Muscle layer of duodenum (tissue), 2 donors: ENCODE data around the gene APP.

Experiments
- H3K27ac ChIP-seq: one replicate; pipeline ENCODE4 v1.7.0; 2013; ENCODE audit warnings: mild to moderate bottlenecking, low read length
- H3K27me3 ChIP-seq: one replicate; pipeline ENCODE4 v1.7.0; 2013; ENCODE audit warnings: low read depth, mild to moderate bottlenecking, control low read depth, low read length
- H3K36me3 ChIP-seq, 2 donors: one replicate each; pipeline ENCODE4 v1.7.0; 2013; ENCODE audit warnings: low read length in 2 of 2, control low read depth in 1 of 2, mild to moderate bottlenecking in 1 of 2; ENCODE audit not compliant: insufficient read depth in 2 of 2, control insufficient read depth in 1 of 2
- H3K4me1 ChIP-seq, 2 donors: one replicate each; pipeline ENCODE4 v1.7.0; 2013; ENCODE audit warnings: low read length in 2 of 2, mild to moderate bottlenecking in 2 of 2, control low read depth in 1 of 2, moderate library complexity in 1 of 2; ENCODE audit not compliant: insufficient read depth in 2 of 2, control insufficient read depth in 1 of 2
- H3K4me3 ChIP-seq, 2 donors: one replicate each; pipeline ENCODE4 v1.7.0; 2013; ENCODE audit warnings: low read length in 2 of 2, low read depth in 1 of 2, mild to moderate bottlenecking in 1 of 2
- H3K9me3 ChIP-seq, 2 donors: one replicate each; pipeline ENCODE4 v1.7.0; 2013; ENCODE audit warnings: low read length in 2 of 2, control low read depth in 1 of 2, mild to moderate bottlenecking in 1 of 2; ENCODE audit not compliant: control insufficient read depth in 1 of 2
- donor health status: healthy.

Gene APP

DNA sequence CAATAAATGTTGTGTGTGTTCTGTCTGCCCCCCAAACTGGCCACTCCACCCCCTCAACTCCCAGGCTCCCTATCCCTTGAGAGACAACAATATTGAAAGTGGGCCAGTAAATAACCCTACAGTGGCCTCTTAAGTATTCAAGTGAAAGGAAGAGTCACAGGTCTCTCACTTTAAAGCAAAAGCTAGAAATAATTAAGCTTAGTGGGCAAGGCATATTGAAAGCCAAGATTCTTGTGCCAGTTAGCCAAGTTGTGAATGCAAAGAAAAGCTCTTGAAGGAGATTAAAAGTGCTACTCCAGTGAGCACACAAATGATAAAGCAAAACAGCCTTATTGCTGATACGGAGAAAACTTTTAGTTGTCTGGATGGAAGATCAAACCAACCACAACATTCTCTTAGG is 277.4 kb downstream of the APP start:
- Histone ChIP-seq H3K4me3 (no peak overlapping the region), H3K4me1 (peaks cover 0 to 7% of the 10 kb centered on the region in 2 donors), H3K36me3 (peaks cover 21 to 29% of the 10 kb centered on the region in 2 donors), H3K27me3 (no peaks in the 10 kb centered on the region), H3K9me3 (no peaks in the 10 kb centered on the region), H3K27ac (no peak overlapping the region)

DNA sequence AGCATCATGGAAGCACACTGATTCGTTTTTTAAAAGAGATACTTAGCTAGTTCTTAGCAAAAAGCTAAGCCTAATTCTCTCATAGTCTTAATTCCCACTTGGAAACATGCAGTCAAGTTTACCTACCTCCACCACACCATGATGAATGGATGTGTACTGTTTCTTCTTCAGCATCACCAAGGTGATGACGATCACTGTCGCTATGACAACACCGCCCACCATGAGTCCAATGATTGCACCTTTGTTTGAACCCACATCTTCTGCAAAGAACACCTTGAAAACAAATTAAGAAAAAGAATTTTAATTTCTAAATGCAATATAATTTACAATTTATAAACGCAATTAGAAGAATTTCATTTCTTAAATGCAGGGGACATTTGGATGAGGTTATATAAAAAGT is 279.0 kb downstream of the APP start:
- Histone ChIP-seq H3K27ac (no peak overlapping the region), H3K4me3 (no peak overlapping the region), H3K27me3 (no peaks in the 10 kb centered on the region), H3K4me1 (peaks cover 0 to 7% of the 10 kb centered on the region in 2 donors), H3K36me3 (peaks cover 24 to 29% of the 10 kb centered on the region in 2 donors), H3K9me3 (no peaks in the 10 kb centered on the region)

DNA sequence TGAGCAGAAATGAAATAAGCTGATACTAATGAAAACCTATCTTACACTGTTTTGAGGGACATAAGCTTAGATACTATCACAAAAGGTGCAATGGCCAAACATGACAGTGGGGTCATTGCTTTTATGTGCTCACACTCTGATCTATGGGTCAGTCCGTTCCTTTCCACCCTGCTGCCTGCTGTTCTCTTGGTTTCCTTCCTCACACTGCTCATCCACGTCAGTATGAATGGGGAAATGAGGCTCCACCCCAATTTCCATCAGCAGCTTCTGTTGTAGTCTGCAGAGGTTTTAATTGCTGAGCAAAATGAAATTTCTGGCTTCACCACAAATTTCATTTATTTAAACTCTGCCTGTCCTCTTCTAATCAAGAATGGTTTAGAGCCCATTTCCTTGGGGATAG is 280.6 kb downstream of the APP start:
- peaks cover 24 to 29% of the 10 kb centered on the region in 2 donors for H3K36me3 ChIP-seq
- H3K27ac ChIP-seq, result no peak overlapping the region
- H3K4me3 ChIP-seq, result no peak overlapping the region
- no peaks in the 10 kb centered on the region for H3K4me1 ChIP-seq
- H3K27me3 ChIP-seq, result no peaks in the 10 kb centered on the region
- no peaks in the 10 kb centered on the region for H3K9me3 ChIP-seq

DNA sequence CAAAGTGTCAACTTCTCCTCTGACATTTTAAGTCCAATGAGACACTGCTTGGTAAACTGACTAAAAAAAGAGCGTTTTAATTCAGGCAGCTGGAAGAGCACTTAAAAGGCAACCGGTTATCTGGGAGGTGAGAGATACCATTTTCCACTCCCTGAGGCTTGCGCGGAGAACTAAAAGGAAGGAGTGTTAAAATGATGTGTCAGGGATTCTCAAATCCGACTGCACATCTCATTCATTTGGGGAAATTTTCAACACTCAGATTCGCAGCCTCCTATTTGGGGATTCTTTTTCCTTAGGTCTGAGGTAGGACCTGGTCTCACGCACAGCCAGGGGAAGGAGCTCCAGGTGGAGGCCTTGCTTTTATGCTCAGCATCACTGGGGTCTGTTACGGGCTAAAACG is 281.9 kb downstream of the APP start:
- Histone ChIP-seq H3K27me3 (no peaks in the 10 kb centered on the region), H3K27ac (no peak overlapping the region), H3K9me3 (no peaks in the 10 kb centered on the region), H3K4me3 (no peak overlapping the region), H3K4me1 (no peaks in the 10 kb centered on the region), H3K36me3 (peaks cover 22 to 27% of the 10 kb centered on the region in 2 donors)

DNA sequence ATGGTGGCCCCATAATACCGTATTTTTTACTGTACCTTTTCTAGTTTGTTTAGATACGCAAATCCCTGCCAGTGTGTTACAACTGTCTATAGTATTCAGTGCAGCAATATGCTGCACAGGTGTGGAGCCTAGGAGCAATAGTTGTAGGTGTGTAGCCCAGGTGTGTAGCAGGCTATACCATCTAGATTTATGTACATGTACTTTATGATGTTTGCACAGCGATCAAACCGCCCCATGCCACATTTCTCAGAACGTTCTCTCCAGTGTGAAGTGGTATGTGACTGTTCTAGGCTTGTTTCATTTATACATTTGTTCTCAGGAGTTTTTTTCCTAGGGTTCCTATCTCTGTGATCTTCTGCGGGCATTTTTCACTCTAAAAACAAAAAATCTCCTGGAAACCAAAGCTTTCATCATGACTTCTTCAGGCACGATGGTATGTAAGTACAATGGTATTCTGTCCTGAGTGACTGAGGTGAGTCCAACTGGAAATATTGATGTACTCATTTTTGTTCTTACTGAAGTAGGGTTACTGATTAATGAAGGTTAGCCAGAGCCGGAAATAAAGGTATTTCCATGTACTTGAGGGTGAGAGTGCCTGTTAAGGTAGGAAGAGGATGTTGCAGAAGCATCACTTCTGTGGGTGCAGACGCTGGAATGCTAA is 282.8 kb downstream of the APP start:
- Histone ChIP-seq H3K9me3 (no peaks in the 10 kb centered on the region), H3K27me3 (no peaks in the 10 kb centered on the region), H3K27ac (no peak overlapping the region), H3K4me1 (no peaks in the 10 kb centered on the region), H3K36me3 (peaks cover 17 to 21% of the 10 kb centered on the region in 2 donors), H3K4me3 (no peak overlapping the region)

DNA sequence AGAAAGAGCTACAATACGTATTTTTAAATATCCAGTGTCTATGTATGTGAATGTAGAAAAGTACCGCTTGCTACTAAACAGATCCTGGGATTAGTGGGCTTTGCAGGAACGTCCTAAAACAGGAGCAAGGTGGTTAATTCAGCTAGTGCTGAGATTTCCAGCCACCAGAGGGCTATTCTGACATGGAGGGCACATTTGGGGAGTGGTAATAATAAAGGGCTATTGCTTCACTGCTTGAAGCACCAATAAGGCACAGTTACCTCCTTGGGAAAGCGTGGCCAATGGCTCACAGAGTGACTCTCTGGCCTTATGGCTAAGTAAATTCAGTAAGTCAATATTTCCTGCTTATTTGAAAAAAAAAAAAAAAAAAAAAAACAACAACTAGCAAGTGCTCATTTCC is 283.4 kb downstream of the APP start:
- no peaks in the 10 kb centered on the region for H3K27me3 ChIP-seq
- H3K27ac ChIP-seq, result no peak overlapping the region
- H3K4me1 ChIP-seq, result no peaks in the 10 kb centered on the region
- peaks cover 15 to 20% of the 10 kb centered on the region in 2 donors for H3K36me3 ChIP-seq
- H3K4me3 ChIP-seq, result no peak overlapping the region
- H3K9me3 ChIP-seq, result no peaks in the 10 kb centered on the region

DNA sequence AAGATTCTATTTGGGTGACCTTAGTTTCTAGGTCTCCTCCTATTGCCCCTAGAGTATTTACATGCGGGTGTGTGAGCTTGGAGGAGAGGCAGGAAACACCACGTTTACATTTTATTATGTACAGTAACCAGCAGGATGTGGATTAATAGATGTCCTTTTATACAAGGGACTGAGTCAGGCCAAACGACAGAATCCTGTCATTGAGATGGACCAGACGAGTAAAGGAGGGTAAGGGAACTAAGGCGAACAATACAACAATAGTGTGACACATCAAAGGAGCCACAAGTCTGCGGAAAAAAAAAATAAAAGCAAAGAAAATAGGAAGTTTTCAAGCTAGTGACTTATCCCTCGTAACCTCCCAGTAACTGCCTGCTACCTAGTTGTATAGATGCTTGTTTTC is 284.7 kb downstream of the APP start:
- Histone ChIP-seq H3K9me3 (no peaks in the 10 kb centered on the region), H3K4me1 (no peaks in the 10 kb centered on the region), H3K4me3 (no peak overlapping the region), H3K36me3 (peaks cover 6 to 15% of the 10 kb centered on the region in 2 donors), H3K27ac (no peak overlapping the region), H3K27me3 (no peaks in the 10 kb centered on the region)

DNA sequence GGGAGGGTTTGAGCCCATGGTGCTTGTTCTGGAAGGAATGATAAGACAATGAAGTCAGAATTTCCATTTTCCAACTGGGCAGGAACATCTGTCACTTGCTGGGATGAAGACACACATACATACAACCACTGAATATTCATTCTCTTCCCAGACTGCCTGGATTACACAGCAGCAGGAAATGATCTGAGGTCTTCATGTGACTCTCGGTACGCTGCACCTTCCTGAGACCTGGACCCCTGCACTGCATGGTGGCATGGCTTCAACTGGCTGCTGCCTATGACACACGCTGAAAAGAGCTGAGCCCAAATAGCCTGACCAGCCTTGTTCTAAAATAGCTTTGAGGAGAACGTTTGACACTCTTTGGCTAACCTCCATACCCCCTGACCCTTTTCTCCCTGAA is 285.2 kb downstream of the APP start:
- H3K27me3 ChIP-seq, result no peaks in the 10 kb centered on the region
- H3K4me3 ChIP-seq, result no peak overlapping the region
- no peaks in the 10 kb centered on the region for H3K9me3 ChIP-seq
- H3K4me1 ChIP-seq, result no peaks in the 10 kb centered on the region
- no peak overlapping the region for H3K27ac ChIP-seq
- peaks cover 3 to 14% of the 10 kb centered on the region in 2 donors for H3K36me3 ChIP-seq

DNA sequence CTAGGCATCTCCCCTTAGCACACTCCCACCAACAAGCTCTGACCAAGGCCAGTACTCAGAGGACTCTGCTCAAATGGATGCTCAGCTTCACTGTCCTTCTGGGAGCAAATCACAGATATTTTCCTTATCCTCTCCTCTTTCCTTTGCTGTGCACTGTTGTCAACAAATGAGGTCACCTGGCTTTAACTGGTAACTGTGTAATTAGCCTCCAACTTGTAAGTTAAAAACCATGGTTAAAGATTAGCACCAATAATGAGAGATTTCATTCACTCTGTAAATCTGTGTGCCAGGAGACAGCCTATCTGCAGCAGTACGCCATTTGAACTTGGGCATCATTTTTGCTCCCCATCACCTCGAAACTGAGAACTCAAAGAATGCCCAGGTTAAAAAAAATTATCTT is 286.3 kb downstream of the APP start:
- Histone ChIP-seq H3K27me3 (no peaks in the 10 kb centered on the region), H3K27ac (no peak overlapping the region), H3K4me3 (no peak overlapping the region), H3K4me1 (no peaks in the 10 kb centered on the region), H3K36me3 (peaks cover 0 to 14% of the 10 kb centered on the region in 2 donors), H3K9me3 (no peaks in the 10 kb centered on the region)

DNA sequence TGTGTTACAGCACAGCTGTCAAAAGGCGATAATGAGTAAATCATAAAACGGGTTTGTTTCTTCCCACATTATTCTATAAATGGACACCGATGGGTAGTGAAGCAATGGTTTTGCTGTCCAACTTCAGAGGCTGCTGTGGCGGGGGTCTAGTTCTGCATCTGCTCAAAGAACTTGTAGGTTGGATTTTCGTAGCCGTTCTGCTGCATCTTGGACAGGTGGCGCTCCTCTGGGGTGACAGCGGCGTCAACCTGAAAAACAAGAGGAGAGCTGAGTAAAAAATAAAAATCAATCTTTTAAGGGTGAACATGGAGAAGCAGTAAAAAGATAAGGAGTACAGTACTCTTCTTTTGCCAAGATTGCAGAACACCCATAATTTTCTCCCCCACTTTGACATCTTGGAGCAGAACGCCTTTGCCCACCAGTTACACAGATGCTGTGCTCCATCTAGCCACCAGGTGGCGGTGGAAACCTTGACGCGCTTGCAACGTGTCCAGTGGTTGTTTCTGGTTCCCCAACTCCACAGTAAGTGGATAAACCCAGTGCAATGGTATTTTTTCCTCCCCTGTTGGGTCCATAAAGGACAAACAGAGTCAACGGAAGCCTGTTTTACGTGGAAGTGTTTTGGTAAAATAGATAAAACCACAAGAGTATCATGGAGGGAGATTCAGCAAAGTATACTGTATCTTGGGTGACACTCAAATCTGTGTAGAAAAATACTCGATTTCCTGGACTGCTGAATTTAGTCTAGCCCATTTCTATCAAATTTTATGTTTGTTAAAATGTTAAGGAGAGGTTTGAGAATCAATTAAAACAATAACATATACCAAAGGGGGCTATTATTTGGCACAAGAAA is 288.8 kb downstream of the APP start:
- Histone ChIP-seq H3K4me3 (no peak overlapping the region), H3K27me3 (no peaks in the 10 kb centered on the region), H3K27ac (no peak overlapping the region), H3K36me3 (peaks cover 0 to 5% of the 10 kb centered on the region in 2 donors), H3K9me3 (no peaks in the 10 kb centered on the region), H3K4me1 (no peaks in the 10 kb centered on the region)

DNA sequence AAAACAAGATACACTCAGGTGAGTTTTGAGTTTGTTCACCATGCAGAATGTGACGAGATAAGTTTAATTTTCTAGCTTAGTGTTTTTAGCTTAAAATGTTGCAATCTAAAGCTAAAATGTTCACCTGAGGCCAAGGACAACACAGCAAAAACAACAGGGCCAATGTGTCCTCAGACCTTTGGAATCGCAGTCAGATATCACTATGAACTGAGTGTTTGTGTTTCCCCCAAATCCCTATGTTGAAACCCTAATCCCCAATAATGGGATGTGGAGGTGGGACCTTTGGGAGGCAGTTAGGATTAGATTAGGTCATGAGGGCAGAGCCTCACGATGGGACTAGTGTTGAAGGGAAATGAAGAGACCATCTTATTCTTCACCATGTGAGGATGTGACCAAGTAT is 291.4 kb downstream of the APP start:
- no peaks in the 10 kb centered on the region for H3K9me3 ChIP-seq

More for the DNA sequence above, 291.4 kb downstream of the APP start:
- Histone ChIP-seq H3K4me1 (no peaks in the 10 kb centered on the region), H3K4me3 (no peak overlapping the region), H3K27ac (no peak overlapping the region), H3K36me3 (peaks cover 0 to 5% of the 10 kb centered on the region in 2 donors), H3K27me3 (no peaks in the 10 kb centered on the region)
